Endothelial cell of umbilical vein (primary cell): ENCODE results near the gene B2M. TPM values are rescaled to one million over a fixed set of nuclear protein-coding genes. Genes with fewer than 3 reads are reported as not detected.
A peak's percentile ranks its signal among the peaks of the same experiment; 100 is the strongest.

Experiments
- BruUV-seq: library from RNA; stranded (reverse); fragments of 400-500 nt; replicated peaks from 2 replicates; lab custom pipeline; 2021; lab: Mats Ljungman, UMichigan
- CTCF ChIA-PET: fragments of 300-600, 350-600 bp; sonication (Branson Sonifier 250); formaldehyde crosslinking; loops from one replicate; lab custom pipeline; 2021; ENCODE audit warnings: antibody characterized with exemption, inconsistent platforms; lab: Charles Lee
- POLR2A ChIA-PET: fragments of 300-600, 350-600 bp; sonication (Branson Sonifier 250); formaldehyde crosslinking; loops from one replicate; lab custom pipeline; 2021; ENCODE audit warnings: antibody characterized with exemption, inconsistent platforms; lab: Charles Lee
- DNase-seq: peaks from one replicate; pipeline ENCODE4 v3.0.0-alpha.2; 2011; ENCODE audit warnings: low read depth, low spot score
- FAIRE-seq: peaks from 2 replicates; lab custom pipeline; 2011; peaks lifted over from hg19 to GRCh38; lab: Jason Lieb, UNC
- H2AFZ ChIP-seq: 2 replicates; pipeline ENCODE4 v1.6.0; 2012; ENCODE audit warnings: low read depth, low read length, control low read depth, inconsistent platforms
- H3K27ac ChIP-seq: 2 replicates; pipeline ENCODE4 v1.5.1; 2011; ENCODE audit warnings: low read depth, mild to moderate bottlenecking, control low read depth, low read length, moderate library complexity; ENCODE audit not compliant: insufficient read depth
- H3K27me3 ChIP-seq, 2 experiments: 2 replicates each; pipeline versions ENCODE4 v1.6.0 to v1.6.1; 2011; ENCODE audit warnings: low read length in 2 of 2, mixed read lengths in 1 of 2; ENCODE audit not compliant: control insufficient read depth in 2 of 2, insufficient read depth in 2 of 2
- H3K36me3 ChIP-seq, 2 experiments: 2 replicates in 1 of 2; 3 replicates in 1 of 2; pipeline ENCODE4 v1.5.1; 2011; ENCODE audit warnings: low read length in 2 of 2, mild to moderate bottlenecking in 1 of 2, moderate library complexity in 1 of 2; ENCODE audit not compliant: control insufficient read depth in 2 of 2, insufficient read depth in 2 of 2; ENCODE audit errors: extremely low read depth in 1 of 2
- H3K4me1 ChIP-seq: 3 replicates; pipeline ENCODE4 v1.5.1; 2011; ENCODE audit warnings: mild to moderate bottlenecking, low read length; ENCODE audit not compliant: control insufficient read depth, insufficient read depth; ENCODE audit errors: extremely low read depth
- H3K4me2 ChIP-seq: 2 replicates; pipeline ENCODE4 v1.6.1; 2011; ENCODE audit warnings: low read length, control low read depth, mixed read lengths; ENCODE audit not compliant: insufficient read depth
- H3K4me3 ChIP-seq, 3 experiments: fragments of 200-600 bp in 1 of 3; sonication (generic), shearing (Covaris generic) in 1 of 3; replicated peaks in 1 of 3; 2 replicates each; pipeline ENCODE4 v1.5.1; 2011 to 2016; ENCODE audit warnings: control low read depth in 3 of 3, low read length in 3 of 3, mild to moderate bottlenecking in 2 of 3, inconsistent platforms in 1 of 3, low read depth in 1 of 3, moderate library complexity in 1 of 3; ENCODE audit not compliant: insufficient read depth in 1 of 3
- H3K79me2 ChIP-seq: 2 replicates; pipeline ENCODE4 v1.6.0; 2012; ENCODE audit warnings: low read length, inconsistent platforms; ENCODE audit not compliant: control insufficient read depth, insufficient read depth
- H3K9ac ChIP-seq: replicated peaks from 2 replicates; pipeline ENCODE3; 2011; ENCODE audit warnings: low read length, control low read depth; ENCODE audit not compliant: insufficient read depth; ENCODE audit errors: extremely low read depth
- H3K9me1 ChIP-seq: replicated peaks from 3 replicates; pipeline ENCODE4 v1.6.0; 2011; ENCODE audit warnings: mild to moderate bottlenecking, low read length; ENCODE audit not compliant: control insufficient read depth, insufficient read depth; ENCODE audit errors: extremely low read depth
- H3K9me3 ChIP-seq: replicated peaks from 2 replicates; pipeline ENCODE4 v1.5.1; 2012; ENCODE audit warnings: low read length, inconsistent platforms; ENCODE audit not compliant: control insufficient read depth, insufficient read depth
- H4K20me1 ChIP-seq: replicated peaks from 2 replicates; pipeline ENCODE3; 2011; ENCODE audit warnings: mild to moderate bottlenecking, low read length; ENCODE audit not compliant: control insufficient read depth, insufficient read depth; ENCODE audit errors: extremely low read depth
- FOS ChIP-seq: IDR thresholded peaks from 2 replicates; pipeline ENCODE4 v1.6.1; 2011; ENCODE audit warnings: mild to moderate bottlenecking, low read length, moderate library complexity, borderline replicate concordance; ENCODE audit not compliant: insufficient read depth
- dilution Hi-C: fragments of 300-500 bp; cut with MboI; formaldehyde crosslinking; loops from one replicate; pipeline ENCODE4 v1.15.0; 2019; ENCODE audit warnings: low sequenced_read_pairs; ENCODE audit not compliant: extremely low pct_ligation_motif_present
- intact Hi-C: fragments of 100-400 bp; cut with micrococcal nuclease; formaldehyde crosslinking; loops from one replicate; pipeline ENCODE4 v1.10.0; 2022
- polyA plus RNA-seq, 4 experiments: library from polyadenylated mRNA; depleted of rRNA in 3 of 4; stranded (reverse) in 3 of 4; unstranded in 1 of 4; fragments of >200 nt; gene quantifications; 2 replicates each; pipeline versions ENCODE4 v1.2.1 to v1.2.3, GENCODE V29; 2011 to 2012; ENCODE audit warnings: missing spikeins in 1 of 4
- total RNA-seq: library from RNA; stranded (reverse); gene quantifications from 2 replicates; pipeline ENCODE4 v1.2.3, GENCODE V29; 2021
- TF ChIP-seq, protein P1 (sequence below), 2 donors: IDR thresholded peaks; 1 replicate in 1 of 2; 2 replicates in 1 of 2; pipeline ENCODE4 v1.5.1; 2011; ENCODE audit warnings: low read length in 2 of 2, mild to moderate bottlenecking in 2 of 2, moderate library complexity in 2 of 2, control low read depth in 1 of 2, inconsistent platforms in 1 of 2, low read depth in 1 of 2; ENCODE audit not compliant: insufficient read depth in 1 of 2; ENCODE audit errors: extremely low read depth in 1 of 2

Gene B2M
- total and polyA plus RNA-seq, 2 donors (not counting 3 experiments of a cell fraction or from before 2014, with no cell fraction given) = 985 to 5,206 TPM

DNA sequence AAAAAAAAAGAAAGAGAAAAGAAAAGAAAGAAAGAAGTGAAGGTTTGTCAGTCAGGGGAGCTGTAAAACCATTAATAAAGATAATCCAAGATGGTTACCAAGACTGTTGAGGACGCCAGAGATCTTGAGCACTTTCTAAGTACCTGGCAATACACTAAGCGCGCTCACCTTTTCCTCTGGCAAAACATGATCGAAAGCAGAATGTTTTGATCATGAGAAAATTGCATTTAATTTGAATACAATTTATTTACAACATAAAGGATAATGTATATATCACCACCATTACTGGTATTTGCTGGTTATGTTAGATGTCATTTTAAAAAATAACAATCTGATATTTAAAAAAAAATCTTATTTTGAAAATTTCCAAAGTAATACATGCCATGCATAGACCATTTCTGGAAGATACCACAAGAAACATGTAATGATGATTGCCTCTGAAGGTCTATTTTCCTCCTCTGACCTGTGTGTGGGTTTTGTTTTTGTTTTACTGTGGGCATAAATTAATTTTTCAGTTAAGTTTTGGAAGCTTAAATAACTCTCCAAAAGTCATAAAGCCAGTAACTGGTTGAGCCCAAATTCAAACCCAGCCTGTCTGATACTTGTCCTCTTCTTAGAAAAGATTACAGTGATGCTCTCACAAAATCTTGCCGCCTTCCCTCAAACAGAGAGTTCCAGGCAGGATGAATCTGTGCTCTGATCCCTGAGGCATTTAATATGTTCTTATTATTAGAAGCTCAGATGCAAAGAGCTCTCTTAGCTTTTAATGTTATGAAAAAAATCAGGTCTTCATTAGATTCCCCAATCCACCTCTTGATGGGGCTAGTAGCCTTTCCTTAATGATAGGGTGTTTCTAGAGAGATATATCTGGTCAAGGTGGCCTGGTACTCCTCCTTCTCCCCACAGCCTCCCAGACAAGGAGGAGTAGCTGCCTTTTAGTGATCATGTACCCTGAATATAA, 2.0 kb downstream of the B2M start:
- TF ChIP-seq FOS = no peak
- TF ChIP-seq, protein P1, sequence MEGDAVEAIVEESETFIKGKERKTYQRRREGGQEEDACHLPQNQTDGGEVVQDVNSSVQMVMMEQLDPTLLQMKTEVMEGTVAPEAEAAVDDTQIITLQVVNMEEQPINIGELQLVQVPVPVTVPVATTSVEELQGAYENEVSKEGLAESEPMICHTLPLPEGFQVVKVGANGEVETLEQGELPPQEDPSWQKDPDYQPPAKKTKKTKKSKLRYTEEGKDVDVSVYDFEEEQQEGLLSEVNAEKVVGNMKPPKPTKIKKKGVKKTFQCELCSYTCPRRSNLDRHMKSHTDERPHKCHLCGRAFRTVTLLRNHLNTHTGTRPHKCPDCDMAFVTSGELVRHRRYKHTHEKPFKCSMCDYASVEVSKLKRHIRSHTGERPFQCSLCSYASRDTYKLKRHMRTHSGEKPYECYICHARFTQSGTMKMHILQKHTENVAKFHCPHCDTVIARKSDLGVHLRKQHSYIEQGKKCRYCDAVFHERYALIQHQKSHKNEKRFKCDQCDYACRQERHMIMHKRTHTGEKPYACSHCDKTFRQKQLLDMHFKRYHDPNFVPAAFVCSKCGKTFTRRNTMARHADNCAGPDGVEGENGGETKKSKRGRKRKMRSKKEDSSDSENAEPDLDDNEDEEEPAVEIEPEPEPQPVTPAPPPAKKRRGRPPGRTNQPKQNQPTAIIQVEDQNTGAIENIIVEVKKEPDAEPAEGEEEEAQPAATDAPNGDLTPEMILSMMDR (IDR thresholded peaks at IDR 0.05; ENCODE audit: extremely low read depth in 1 of 2, insufficient read depth in 1 of 2, low read depth in 1 of 2, low read length in 2 of 2) = peak in 1 of 2 donors; percentile 7
- peak overlapping the region; percentile 67 to 96 (median 79) for H3K4me3 ChIP-seq
- peaks cover 44% of the 10 kb centered on the region for H3K79me2 ChIP-seq
- intact Hi-C loops (loop anchor here (1.0 to 10.0 kb wide), 3 partner anchors 25 to 482 kb away; no protein-coding TSS in a partner anchor), dilution Hi-C loops (no loop called here)
- H3K9me3 ChIP-seq = no peaks in the 10 kb centered on the region
- peaks cover 5% of the 10 kb centered on the region for H4K20me1 ChIP-seq
- H3K9ac ChIP-seq = peak overlapping the region; percentile 97
- H3K4me2 ChIP-seq = peak overlapping the region; percentile 92
- BruUV-seq = no TSS peak
- ChIA-PET CTCF (interaction anchor here (0.6 to 6.8 kb wide), 11 partner anchors 9 to 324 kb away, joined by 3 to 107 read pairs (median 5); partner anchors contain the start of genes SPG11 and TRIM69), POLR2A (interaction anchor here (0.9 to 5.3 kb wide), 9 partner anchors 9 to 50 kb away, joined by 3 to 63 read pairs (median 5); partner anchors contain the start of genes SPG11 and TRIM69)
- no peak overlapping the region for H2AFZ ChIP-seq
- peak overlapping the region; percentile 92 for H3K27ac ChIP-seq
- peaks cover 4% of the 10 kb centered on the region for H3K4me1 ChIP-seq
- DNase-seq = peak; percentile 55
- H3K27me3 ChIP-seq = no peaks in the 10 kb centered on the region
- FAIRE-seq = no peak
- peaks cover 15 to 20% of the 10 kb centered on the region in 2 experiments for H3K36me3 ChIP-seq
- H3K9me1 ChIP-seq = no peaks in the 10 kb centered on the region
